ENCODE measurements around the gene KIRREL3. TPM values are rescaled to one million over a fixed set of nuclear protein-coding genes. Genes with fewer than 3 reads are reported as not detected.

The KIRREL3 gene
- total and polyA plus RNA-seq, 2 of the 8 experiments (the other 6 are each of a cell fraction or from before 2014, with no cell fraction given) = 0.29 to 0.32 TPM

DNA sequence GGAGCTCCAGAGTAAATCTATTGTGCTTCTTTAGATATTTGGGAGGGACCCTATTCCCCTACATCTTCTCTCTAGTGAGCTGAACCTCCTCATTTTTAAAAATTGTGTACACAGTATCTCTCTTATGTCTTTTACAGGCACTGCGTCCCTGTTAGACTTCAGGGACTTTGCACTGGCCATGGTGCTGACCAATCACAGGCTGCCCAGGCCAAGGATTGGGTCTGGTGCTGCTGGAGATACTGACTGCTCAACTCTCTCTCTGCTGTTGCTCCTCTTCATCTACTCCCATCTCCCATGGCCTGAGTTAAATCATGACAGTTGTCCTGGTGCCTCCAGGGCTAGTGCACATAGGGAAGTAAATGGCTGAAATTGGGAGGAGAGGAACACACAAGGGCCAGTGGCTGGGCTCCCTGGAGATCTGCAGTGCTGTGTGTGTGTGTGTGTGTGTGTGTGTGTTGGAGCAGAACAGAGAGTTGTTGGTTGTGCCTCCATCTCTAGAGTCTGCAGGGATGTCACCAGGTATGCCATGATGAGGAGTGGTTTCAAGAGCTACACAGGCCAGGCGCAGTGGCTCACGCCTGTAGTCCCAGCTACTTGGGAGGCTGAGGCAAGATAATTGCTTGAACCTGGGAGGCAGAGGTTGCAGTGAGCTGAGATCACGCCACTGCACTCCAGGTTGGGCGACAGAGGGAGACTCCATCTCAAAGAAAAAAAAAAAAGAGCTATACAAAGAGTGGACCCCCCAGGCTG, 489.8 kb downstream of the KIRREL3 start:
- FAIRE-seq (no peak), DNase-seq (ENCODE audit: low read depth in 1 of 2, low spot score in 2 of 2) (no peak)
- Histone ChIP-seq H3K27me3 (replicated peaks in 1 of 4; ENCODE audit: control insufficient read depth in 3 of 4, extremely low read depth in 1 of 4, insufficient read depth in 3 of 4, low read length in 3 of 4) (no peaks in the 10 kb centered on the region), H3K4ac (replicated peaks; ENCODE audit: insufficient read length, low read depth, low read length) (no peak overlapping the region), H2BK15ac (ENCODE audit: low read length) (no peak overlapping the region), H3K79me1 (ENCODE audit: low read depth, low read length) (no peaks in the 10 kb centered on the region), H2AFZ (ENCODE audit: low read length) (no peak overlapping the region), H3K4me3 (ENCODE audit: extremely low read depth in 1 of 4, insufficient read depth in 2 of 4, low read depth in 3 of 4, low read length in 4 of 4) (no peak overlapping the region), H3K36me3 (ENCODE audit: control insufficient read depth in 2 of 4, insufficient read depth in 4 of 4, low read length in 3 of 4) (no peaks in the 10 kb centered on the region), H4K8ac (ENCODE audit: extremely low read depth, insufficient read depth, low read length) (no peak overlapping the region), H3K27ac (ENCODE audit: low read depth, low read length) (no peak overlapping the region), H4K20me1 (replicated peaks in 1 of 2; ENCODE audit: control insufficient read depth in 1 of 2, insufficient read depth in 2 of 2, low read length in 2 of 2) (no peaks in the 10 kb centered on the region), H2AK5ac (ENCODE audit: low read depth, low read length) (no peak overlapping the region), H2BK12ac (ENCODE audit: low read depth, low read length) (no peak overlapping the region), H4K5ac (ENCODE audit: insufficient read length, low read depth, low read length) (no peak overlapping the region), H3K4me2 (ENCODE audit: insufficient read depth in 1 of 2, low read depth in 2 of 2, low read length in 2 of 2) (no peak overlapping the region), H3K56ac (replicated peaks; ENCODE audit: insufficient read length, low read depth, low read length) (no peak overlapping the region), H3K4me1 (replicated peaks in 1 of 4; ENCODE audit: control insufficient read depth in 3 of 4, insufficient read depth in 4 of 4, low read length in 3 of 4) (no peaks in the 10 kb centered on the region), H4K91ac (replicated peaks; ENCODE audit: insufficient read length, low read length) (no peak overlapping the region), H2BK120ac (replicated peaks; ENCODE audit: low read depth, low read length) (no peak overlapping the region), H3K9me3 (ENCODE audit: insufficient read depth in 2 of 2, low read depth in 1 of 2, low read length in 1 of 2) (peaks cover 2 to 5% of the 10 kb centered on the region in 2 experiments; a peak in 1 of 4 replicates), H2BK20ac (ENCODE audit: low read length) (no peak overlapping the region), H3K9ac (replicated peaks in 1 of 4; ENCODE audit: extremely low read depth in 1 of 4, low read depth in 3 of 4, low read length in 3 of 4) (no peak overlapping the region), H3K79me2 (ENCODE audit: control insufficient read depth in 1 of 2, insufficient read depth in 2 of 2, low read length in 2 of 2) (no peaks in the 10 kb centered on the region), H3K14ac (ENCODE audit: insufficient read length) (no peak overlapping the region), H2BK5ac (ENCODE audit: low read depth, low read length) (no peak overlapping the region), H3K18ac (ENCODE audit: extremely low read depth, low read length) (no peak overlapping the region), H3K23me2 (ENCODE audit: low read depth, low read length) (no peaks in the 10 kb centered on the region), H3K23ac (ENCODE audit: insufficient read length) (no peak overlapping the region)
- ChIA-PET POLR2A (ENCODE audit: partially characterized antibody) (interaction anchor here (0.7 to 1.1 kb wide), 2 partner anchors 51 to 174 kb away, joined by 3 read pairs; no protein-coding TSS in a partner anchor), CTCF (ENCODE audit: partially characterized antibody) (interaction anchor here (0.6 to 1.8 kb wide), 6 partner anchors 27 to 135 kb away, joined by 3 to 4 read pairs (median 3); no protein-coding TSS in a partner anchor)
- 94% methylated on average over 5 of the region's 5 CpGs; no CpG with 5 or more reads in 1 of the 2 experiments for WGBS, 2 experiments (ENCODE audit: extremely low coverage in 1 of 2, insufficient coverage in 1 of 2, insufficient read length in 1 of 2, insufficient replicate concordance in 2 of 2, low coverage in 1 of 2, low lambda C conversion rate in 2 of 2, missing lambda C conversion rate in 1 of 2)
- TF ChIP-seq, protein P1, sequence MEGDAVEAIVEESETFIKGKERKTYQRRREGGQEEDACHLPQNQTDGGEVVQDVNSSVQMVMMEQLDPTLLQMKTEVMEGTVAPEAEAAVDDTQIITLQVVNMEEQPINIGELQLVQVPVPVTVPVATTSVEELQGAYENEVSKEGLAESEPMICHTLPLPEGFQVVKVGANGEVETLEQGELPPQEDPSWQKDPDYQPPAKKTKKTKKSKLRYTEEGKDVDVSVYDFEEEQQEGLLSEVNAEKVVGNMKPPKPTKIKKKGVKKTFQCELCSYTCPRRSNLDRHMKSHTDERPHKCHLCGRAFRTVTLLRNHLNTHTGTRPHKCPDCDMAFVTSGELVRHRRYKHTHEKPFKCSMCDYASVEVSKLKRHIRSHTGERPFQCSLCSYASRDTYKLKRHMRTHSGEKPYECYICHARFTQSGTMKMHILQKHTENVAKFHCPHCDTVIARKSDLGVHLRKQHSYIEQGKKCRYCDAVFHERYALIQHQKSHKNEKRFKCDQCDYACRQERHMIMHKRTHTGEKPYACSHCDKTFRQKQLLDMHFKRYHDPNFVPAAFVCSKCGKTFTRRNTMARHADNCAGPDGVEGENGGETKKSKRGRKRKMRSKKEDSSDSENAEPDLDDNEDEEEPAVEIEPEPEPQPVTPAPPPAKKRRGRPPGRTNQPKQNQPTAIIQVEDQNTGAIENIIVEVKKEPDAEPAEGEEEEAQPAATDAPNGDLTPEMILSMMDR (IDR thresholded peaks at IDR 0.05; ENCODE audit: control extremely low read depth in 1 of 3, insufficient read depth in 1 of 3, low read depth in 1 of 3, low read length in 3 of 3) = no peak
- TF ChIP-seq TBP (IDR thresholded peaks at IDR 0.05; ENCODE audit: low read depth, low read length) (no peak), SP4 (IDR thresholded peaks at IDR 0.05; ENCODE audit: low read length) (no peak), RXRA (IDR thresholded peaks at IDR 0.05; ENCODE audit: insufficient read depth, low read depth, low read length) (no peak), BRCA1 (IDR thresholded peaks at IDR 0.05; ENCODE audit: low read depth, low read length) (no peak), RAD21 (IDR thresholded peaks at IDR 0.05 in 1 of 2, conservative IDR thresholded peaks at IDR 0.05 in 1 of 2; ENCODE audit: low read depth in 2 of 2, low read length in 2 of 2) (no peak)
- TF ChIP-seq, protein P2, sequence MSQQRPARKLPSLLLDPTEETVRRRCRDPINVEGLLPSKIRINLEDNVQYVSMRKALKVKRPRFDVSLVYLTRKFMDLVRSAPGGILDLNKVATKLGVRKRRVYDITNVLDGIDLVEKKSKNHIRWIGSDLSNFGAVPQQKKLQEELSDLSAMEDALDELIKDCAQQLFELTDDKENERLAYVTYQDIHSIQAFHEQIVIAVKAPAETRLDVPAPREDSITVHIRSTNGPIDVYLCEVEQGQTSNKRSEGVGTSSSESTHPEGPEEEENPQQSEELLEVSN (IDR thresholded peaks at IDR 0.05) = no peak
- TF ChIP-seq, protein P3, sequence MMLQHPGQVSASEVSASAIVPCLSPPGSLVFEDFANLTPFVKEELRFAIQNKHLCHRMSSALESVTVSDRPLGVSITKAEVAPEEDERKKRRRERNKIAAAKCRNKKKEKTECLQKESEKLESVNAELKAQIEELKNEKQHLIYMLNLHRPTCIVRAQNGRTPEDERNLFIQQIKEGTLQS (IDR thresholded peaks at IDR 0.05; ENCODE audit: insufficient read depth, low read depth, low read length) = no peak

Data from H1 (cell line).